Measurements from ENCODE around the gene YRDC. TPM values are rescaled to one million over a fixed set of nuclear protein-coding genes. Genes with fewer than 3 reads are reported as not detected.
A peak's percentile ranks its signal among the peaks of the same experiment; 100 is the strongest.

The YRDC gene
- total RNA-seq, 1 donor from 2014 or later, result 48.7 TPM

DNA sequence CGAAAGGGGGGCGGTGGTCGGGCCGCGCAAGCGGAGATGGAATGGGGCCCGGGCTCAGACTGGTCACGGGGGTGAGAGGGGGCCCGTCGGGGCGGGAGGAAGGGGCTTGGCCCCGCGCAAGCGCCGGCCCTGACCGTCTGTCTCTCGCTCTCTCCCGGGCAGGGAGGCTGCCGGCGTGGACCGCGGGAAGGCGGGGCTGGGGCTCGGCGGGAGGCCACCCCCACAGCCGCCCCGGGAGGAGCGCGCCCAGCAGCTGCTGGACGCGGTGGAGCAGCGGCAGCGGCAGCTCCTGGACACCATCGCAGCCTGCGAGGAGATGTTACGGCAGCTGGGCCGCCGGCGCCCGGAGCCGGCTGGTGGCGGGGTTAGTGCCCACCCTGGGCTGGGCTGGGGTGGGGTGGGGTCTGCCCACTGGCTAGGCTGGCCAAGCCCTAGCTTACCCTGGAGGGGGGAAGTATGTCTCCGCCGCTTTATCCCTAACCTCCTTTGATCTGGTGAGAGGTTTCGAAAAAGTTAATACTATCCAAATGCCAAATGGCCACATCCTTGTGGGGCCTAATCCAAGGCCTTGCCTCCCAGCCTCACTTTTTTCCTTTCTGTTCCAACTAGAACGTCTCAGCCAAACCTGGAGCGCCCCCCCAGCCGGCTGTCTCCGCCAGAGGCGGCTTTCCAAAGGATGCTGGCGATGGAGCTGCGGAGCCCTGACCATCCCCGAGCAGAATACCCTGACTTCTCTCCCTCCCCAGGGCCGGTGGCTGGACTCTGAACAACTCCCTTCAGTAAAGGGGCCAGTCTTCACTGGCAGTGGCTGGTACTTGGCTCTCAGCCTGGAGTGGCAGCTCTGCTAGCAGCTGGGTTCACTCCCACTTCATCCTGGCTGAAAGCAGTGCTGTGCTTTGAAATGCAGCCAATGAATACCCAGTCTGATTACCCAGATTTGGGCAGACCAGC, 636 bp upstream of the YRDC start:
- peaks cover 3% of the 10 kb centered on the region for H3K36me3 ChIP-seq (ENCODE audit: control insufficient read depth, insufficient read depth, low read length)
- no peaks in the 10 kb centered on the region for H3K27me3 ChIP-seq (ENCODE audit: control insufficient read depth, insufficient read depth, low read length)
- no peak for DNase-seq (ENCODE audit: low read depth)
- TF ChIP-seq, protein P1, sequence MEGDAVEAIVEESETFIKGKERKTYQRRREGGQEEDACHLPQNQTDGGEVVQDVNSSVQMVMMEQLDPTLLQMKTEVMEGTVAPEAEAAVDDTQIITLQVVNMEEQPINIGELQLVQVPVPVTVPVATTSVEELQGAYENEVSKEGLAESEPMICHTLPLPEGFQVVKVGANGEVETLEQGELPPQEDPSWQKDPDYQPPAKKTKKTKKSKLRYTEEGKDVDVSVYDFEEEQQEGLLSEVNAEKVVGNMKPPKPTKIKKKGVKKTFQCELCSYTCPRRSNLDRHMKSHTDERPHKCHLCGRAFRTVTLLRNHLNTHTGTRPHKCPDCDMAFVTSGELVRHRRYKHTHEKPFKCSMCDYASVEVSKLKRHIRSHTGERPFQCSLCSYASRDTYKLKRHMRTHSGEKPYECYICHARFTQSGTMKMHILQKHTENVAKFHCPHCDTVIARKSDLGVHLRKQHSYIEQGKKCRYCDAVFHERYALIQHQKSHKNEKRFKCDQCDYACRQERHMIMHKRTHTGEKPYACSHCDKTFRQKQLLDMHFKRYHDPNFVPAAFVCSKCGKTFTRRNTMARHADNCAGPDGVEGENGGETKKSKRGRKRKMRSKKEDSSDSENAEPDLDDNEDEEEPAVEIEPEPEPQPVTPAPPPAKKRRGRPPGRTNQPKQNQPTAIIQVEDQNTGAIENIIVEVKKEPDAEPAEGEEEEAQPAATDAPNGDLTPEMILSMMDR (IDR thresholded peaks at IDR 0.05; ENCODE audit: insufficient read depth, low read length, poor library complexity, severe bottlenecking), result no peak
- H3K4me3 ChIP-seq (ENCODE audit: low read depth, low read length), result peak overlapping the region; percentile 58

GRCh38 chr1:37807220-37807554, 821 bp downstream of the YRDC start:
- TF ChIP-seq, protein P1 (IDR thresholded peaks at IDR 0.05; ENCODE audit: insufficient read depth, low read length, poor library complexity, severe bottlenecking), result no peak

DNA sequence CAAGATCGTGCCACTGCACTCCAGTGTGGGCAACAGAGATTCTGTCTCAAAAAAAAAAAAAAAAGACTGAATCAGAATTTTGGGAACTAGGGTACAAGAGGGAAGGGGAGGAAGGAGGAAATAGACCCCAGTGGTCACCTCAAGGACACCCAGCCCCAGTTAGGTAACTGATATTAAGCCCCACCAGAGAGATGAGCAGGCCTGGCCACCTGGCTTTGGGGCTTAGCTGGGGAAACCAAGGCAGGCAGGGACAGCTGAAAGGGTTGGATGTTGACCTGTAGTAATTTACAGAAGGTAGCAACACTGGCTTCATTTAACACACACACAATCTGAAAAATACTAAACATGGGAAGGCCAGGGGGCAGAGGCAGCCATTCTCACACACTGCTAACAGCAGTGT, 5.6 kb downstream of the YRDC start:
- TF ChIP-seq, protein P1 (IDR thresholded peaks at IDR 0.05; ENCODE audit: insufficient read depth, low read length, poor library complexity, severe bottlenecking), result no peak

More at GRCh38 chr1:37807220-37807554, 821 bp downstream of the YRDC start:
- H3K36me3 ChIP-seq (ENCODE audit: control insufficient read depth, insufficient read depth, low read length), result peaks cover 3% of the 10 kb centered on the region
- no peaks in the 10 kb centered on the region for H3K27me3 ChIP-seq (ENCODE audit: control insufficient read depth, insufficient read depth, low read length)
- no peak for DNase-seq (ENCODE audit: low read depth)
- peak overlapping the region; percentile 58 for H3K4me3 ChIP-seq (ENCODE audit: low read depth, low read length)

DNA sequence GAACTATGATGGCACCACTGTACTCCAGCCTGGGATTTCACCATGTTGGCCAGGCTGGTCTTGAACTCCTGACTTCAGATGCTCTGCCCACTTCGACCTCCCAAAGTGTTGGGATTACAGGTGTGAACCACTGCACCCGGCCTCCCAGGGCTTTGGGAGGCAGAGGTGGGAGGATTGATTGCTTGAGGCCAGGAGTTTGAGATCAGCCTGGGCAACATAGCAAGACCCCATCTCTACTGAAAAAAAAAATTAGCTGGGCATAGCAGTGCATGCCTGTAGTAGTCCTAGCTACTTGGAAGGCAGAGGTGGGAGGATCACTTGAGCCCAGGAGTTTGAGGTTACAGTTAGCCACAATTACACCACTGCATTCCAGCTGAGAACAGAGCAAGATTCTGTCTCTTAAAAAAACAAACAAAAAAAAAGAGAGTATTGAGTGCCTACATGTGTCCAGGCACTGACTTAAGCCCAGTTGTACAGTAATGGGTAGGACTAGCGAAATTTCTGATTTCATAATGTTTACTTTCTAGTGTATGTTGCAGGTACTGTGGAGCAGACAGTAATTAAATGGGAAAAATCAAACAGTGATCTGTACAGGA, 10.2 kb downstream of the YRDC start:
- no peak overlapping the region for H3K4me3 ChIP-seq (ENCODE audit: low read depth, low read length)
- no peak for DNase-seq (ENCODE audit: low read depth)
- TF ChIP-seq, protein P1 (IDR thresholded peaks at IDR 0.05; ENCODE audit: insufficient read depth, low read length, poor library complexity, severe bottlenecking), result no peak
- H3K36me3 ChIP-seq (ENCODE audit: control insufficient read depth, insufficient read depth, low read length), result no peaks in the 10 kb centered on the region
- peaks cover 19% of the 10 kb centered on the region for H3K27me3 ChIP-seq (ENCODE audit: control insufficient read depth, insufficient read depth, low read length)

More for the DNA sequence above, 5.6 kb downstream of the YRDC start:
- peaks cover 3% of the 10 kb centered on the region for H3K36me3 ChIP-seq (ENCODE audit: control insufficient read depth, insufficient read depth, low read length)
- H3K4me3 ChIP-seq (ENCODE audit: low read depth, low read length), result no peak overlapping the region
- H3K27me3 ChIP-seq (ENCODE audit: control insufficient read depth, insufficient read depth, low read length), result no peaks in the 10 kb centered on the region
- DNase-seq (ENCODE audit: low read depth), result no peak

DNA sequence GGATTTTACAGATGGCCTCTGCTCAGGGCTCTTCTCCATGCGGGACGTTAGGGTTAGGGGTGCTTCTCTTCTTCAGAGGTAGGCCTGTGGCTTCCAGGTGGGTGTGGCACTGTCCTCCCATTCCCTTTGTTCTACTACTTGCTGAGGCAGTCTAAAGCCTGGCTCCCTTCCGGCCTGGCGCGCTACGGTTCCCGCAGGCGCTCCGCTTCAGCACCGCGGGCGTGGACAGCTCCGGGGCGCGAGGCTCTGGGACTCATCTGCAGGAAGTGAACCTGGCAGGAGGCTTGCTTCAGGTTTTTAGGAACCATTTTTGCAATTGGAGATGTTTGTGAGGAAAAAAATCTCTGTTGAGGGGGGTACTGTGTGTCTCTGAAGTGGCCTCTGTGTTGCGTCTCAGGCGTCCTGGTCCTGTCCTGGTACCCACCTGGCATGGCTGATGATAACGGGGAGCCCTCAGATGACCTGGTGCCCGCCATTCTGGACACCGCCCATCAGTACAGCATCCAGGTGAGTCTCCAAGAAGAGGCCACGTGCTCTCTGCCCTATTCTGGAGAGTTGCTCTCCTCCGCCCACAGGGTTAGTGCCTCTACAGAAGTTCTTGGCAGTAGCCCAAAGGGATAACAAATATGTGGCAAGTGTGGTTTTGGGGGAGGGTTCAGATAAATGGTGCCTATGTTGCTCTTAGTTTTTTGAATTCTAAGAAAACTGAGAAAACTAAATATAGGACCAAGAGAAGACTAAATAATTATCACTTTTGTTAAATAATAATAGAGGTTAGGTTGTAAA, 12.5 kb downstream of the YRDC start:
- H3K27me3 ChIP-seq (ENCODE audit: control insufficient read depth, insufficient read depth, low read length), result peaks cover 27% of the 10 kb centered on the region
- TF ChIP-seq, protein P1 (IDR thresholded peaks at IDR 0.05; ENCODE audit: insufficient read depth, low read length, poor library complexity, severe bottlenecking), result no peak
- H3K4me3 ChIP-seq (ENCODE audit: low read depth, low read length), result no peak overlapping the region
- H3K36me3 ChIP-seq (ENCODE audit: control insufficient read depth, insufficient read depth, low read length), result no peaks in the 10 kb centered on the region
- no peak for DNase-seq (ENCODE audit: low read depth)
